Measurements from ENCODE around the gene NOL4L.

GRCh38 chr20:32421290-32421689 is 163.8 kb downstream of the NOL4L start:
- TF ChIP-seq CTCF (optimal IDR thresholded peaks at IDR 0.05 in 1 of 3, IDR thresholded peaks at IDR 0.05 in 1 of 3, conservative IDR thresholded peaks at IDR 0.05 in 1 of 3; ENCODE audit: extremely low read depth in 1 of 3, insufficient read depth in 2 of 3, low read length in 3 of 3) (no peak), EZH2 (IDR thresholded peaks at IDR 0.05; ENCODE audit: low read length) (no peak)

All from keratinocyte (primary cell).